Skin epidermis (tissue), 12 donors: ENCODE measurements around the gene PPP1R9B.

Experiments used
- H3K27ac ChIP-seq, 21 experiments: fragments of 200-600 bp; sonication (generic) in 11 of 21; one replicate each; pipeline ENCODE4 v1.5.0; 2020; ENCODE audit warnings: mild to moderate bottlenecking in 3 of 21, inconsistent platforms in 2 of 21, moderate library complexity in 2 of 21
- H3K4me3 ChIP-seq, 7 experiments: fragments of 200-600 bp; sonication (generic) in 2 of 7; one replicate each; pipeline ENCODE4 v1.5.0; 2020; ENCODE audit warnings: inconsistent platforms in 2 of 7, mild to moderate bottlenecking in 2 of 7, moderate library complexity in 1 of 7

PPP1R9B gene

GRCh38 chr17:50188921-50189549 lies 38.6 kb upstream of the PPP1R9B start:
- Histone ChIP-seq H3K4me3 (no peak overlapping the region), H3K27ac (peak overlapping the region in 15 of 21 experiments; percentile 4 to 97 (median 66))

- Histone ChIP-seq H3K4me3 (no peak overlapping the region), H3K27ac (peak overlapping the region in 14 of 21 experiments; percentile 4 to 97 (median 68))
Observed at GRCh38 chr17:50188531-50188920, 38.0 kb upstream of the PPP1R9B start.

GRCh38 chr17:50187751-50188530 lies 37.5 kb upstream of the PPP1R9B start:
- Histone ChIP-seq H3K27ac (peak overlapping the region in 16 of 21 experiments; percentile 4 to 97 (median 66)), H3K4me3 (no peak overlapping the region)

GRCh38 chr17:50187394-50187725 lies 36.9 kb upstream of the PPP1R9B start:
- peak overlapping the region in 15 of 21 experiments; percentile 6 to 97 (median 66) for H3K27ac ChIP-seq

GRCh38 chr17:50186661-50187393 lies 36.4 kb upstream of the PPP1R9B start:
- Histone ChIP-seq H3K4me3 (no peak overlapping the region), H3K27ac (peak overlapping the region in 15 of 21 experiments; percentile 10 to 97 (median 66))

More at GRCh38 chr17:50187394-50187725, 36.9 kb upstream of the PPP1R9B start:
- H3K4me3 ChIP-seq = no peak overlapping the region

- H3K27ac ChIP-seq = peak overlapping the region in 10 of 21 experiments; percentile 27 to 97 (median 83)
- no peak overlapping the region for H3K4me3 ChIP-seq
Observed at GRCh38 chr17:50185631-50186471, 35.4 kb upstream of the PPP1R9B start.

GRCh38 chr17:50184611-50185398 lies 34.3 kb upstream of the PPP1R9B start:
- peak overlapping the region in 18 of 21 experiments; percentile 3 to 97 (median 70) for H3K27ac ChIP-seq

GRCh38 chr17:50184064-50184463 lies 33.6 kb upstream of the PPP1R9B start:
- H3K4me3 ChIP-seq = no peak overlapping the region

More at GRCh38 chr17:50184611-50185398, 34.3 kb upstream of the PPP1R9B start:
- no peak overlapping the region for H3K4me3 ChIP-seq

GRCh38 chr17:50183421-50183994 lies 33.0 kb upstream of the PPP1R9B start:
- Histone ChIP-seq H3K4me3 (no peak overlapping the region), H3K27ac (peak overlapping the region in 14 of 21 experiments; percentile 1 to 97 (median 64))

More at GRCh38 chr17:50184064-50184463, 33.6 kb upstream of the PPP1R9B start:
- H3K27ac ChIP-seq = peak overlapping the region in 14 of 21 experiments; percentile 3 to 97 (median 67)

GRCh38 chr17:50182783-50183420 lies 32.4 kb upstream of the PPP1R9B start:
- no peak overlapping the region for H3K4me3 ChIP-seq
- peak overlapping the region in 10 of 21 experiments; percentile 1 to 97 (median 61) for H3K27ac ChIP-seq

- Histone ChIP-seq H3K27ac (peak overlapping the region in 9 of 21 experiments; percentile 3 to 97 (median 51)), H3K4me3 (no peak overlapping the region)
Observed at GRCh38 chr17:50181591-50182560, 31.4 kb upstream of the PPP1R9B start.

GRCh38 chr17:50181144-50181543 lies 30.7 kb upstream of the PPP1R9B start:
- H3K4me3 ChIP-seq = no peak overlapping the region
- peak overlapping the region in 9 of 21 experiments; percentile 3 to 97 (median 43) for H3K27ac ChIP-seq

- H3K27ac ChIP-seq = peak overlapping the region in 7 of 21 experiments; percentile 19 to 58 (median 50)
Observed at GRCh38 chr17:50180620-50181019, 30.1 kb upstream of the PPP1R9B start.

GRCh38 chr17:50180111-50180510 lies 29.6 kb upstream of the PPP1R9B start:
- Histone ChIP-seq H3K4me3 (no peak overlapping the region), H3K27ac (peak overlapping the region in 4 of 21 experiments; percentile 19 to 57 (median 50))

More at GRCh38 chr17:50180620-50181019, 30.1 kb upstream of the PPP1R9B start:
- H3K4me3 ChIP-seq = no peak overlapping the region

GRCh38 chr17:50177983-50178834 lies 27.7 kb upstream of the PPP1R9B start:
- Histone ChIP-seq H3K27ac (peak overlapping the region in 20 of 21 experiments; percentile 36 to 90 (median 75)), H3K4me3 (peak overlapping the region in 1 of 7 experiments; percentile 15)
